Activated B cell treated with CpG ODN at 0.5 μM for 24 hours (primary cell): ENCODE measurements around the gene ATP11A. TPM values are rescaled to one million over a fixed set of nuclear protein-coding genes. Genes with fewer than 3 reads are reported as not detected.
"Not testable (repeated sequence)": the region's sequence is repeated elsewhere in the genome, so short reads cannot be mapped to it uniquely, and the experiment has no call there.

Experiments
- ATAC-seq: fragments of 200-7000 bp; cut with Tn5 transposase; one replicate; pipeline ENCODE4 v1.10.0; 2021; ENCODE audit warnings: low read depth, mild to moderate bottlenecking, moderate library complexity
- CTCF ChIA-PET: fragments of 350-600 bp; sonication (Branson Sonifier 250); formaldehyde crosslinking; loops from one replicate; lab custom pipeline; 2021; ENCODE audit warnings: antibody characterized with exemption; lab: Charles Lee
- POLR2A ChIA-PET: fragments of 350-600 bp; sonication (Branson Sonifier 250); formaldehyde crosslinking; loops from one replicate; lab custom pipeline; 2021; ENCODE audit warnings: antibody characterized with exemption; lab: Charles Lee
- DNase-seq: peaks from one replicate; pipeline ENCODE4 v3.0.0; 2022
- H3K27ac Mint-ChIP-seq: one replicate; pipeline ENCODE4 v1.8.0; 2020; ENCODE audit warnings: mixed read lengths
- H3K27me3 Mint-ChIP-seq: one replicate; pipeline ENCODE4 v1.8.0; 2021; ENCODE audit warnings: mixed read lengths
- H3K36me3 Mint-ChIP-seq: one replicate; pipeline ENCODE4 v1.8.0; 2021; ENCODE audit warnings: low read depth, mixed read lengths
- H3K4me1 Mint-ChIP-seq: one replicate; pipeline ENCODE4 v1.8.0; 2021; ENCODE audit warnings: mixed read lengths
- H3K4me3 Mint-ChIP-seq: one replicate; pipeline ENCODE4 v1.8.0; 2020; ENCODE audit warnings: mild to moderate bottlenecking, mixed read lengths
- H3K9me3 Mint-ChIP-seq: one replicate; pipeline ENCODE4 v1.8.0; 2020; ENCODE audit warnings: mixed read lengths
- CTCF ChIP-seq: fragments of 200-600 bp; IDR thresholded peaks from one replicate; pipeline ENCODE4 v1.8.0; 2022; ENCODE audit warnings: antibody characterized with exemption, mild to moderate bottlenecking
- intact Hi-C: fragments of 100-400 bp; cut with micrococcal nuclease; formaldehyde crosslinking; loops from one replicate; pipeline ENCODE4 v1.15.1; 2024
- total RNA-seq: library from RNA; stranded (reverse); gene quantifications from 2 replicates; pipeline ENCODE4 v1.2.3, GENCODE V29; 2022

Gene ATP11A
- total RNA-seq, 1 donor from 2014 or later, result 49.6 TPM

DNA sequence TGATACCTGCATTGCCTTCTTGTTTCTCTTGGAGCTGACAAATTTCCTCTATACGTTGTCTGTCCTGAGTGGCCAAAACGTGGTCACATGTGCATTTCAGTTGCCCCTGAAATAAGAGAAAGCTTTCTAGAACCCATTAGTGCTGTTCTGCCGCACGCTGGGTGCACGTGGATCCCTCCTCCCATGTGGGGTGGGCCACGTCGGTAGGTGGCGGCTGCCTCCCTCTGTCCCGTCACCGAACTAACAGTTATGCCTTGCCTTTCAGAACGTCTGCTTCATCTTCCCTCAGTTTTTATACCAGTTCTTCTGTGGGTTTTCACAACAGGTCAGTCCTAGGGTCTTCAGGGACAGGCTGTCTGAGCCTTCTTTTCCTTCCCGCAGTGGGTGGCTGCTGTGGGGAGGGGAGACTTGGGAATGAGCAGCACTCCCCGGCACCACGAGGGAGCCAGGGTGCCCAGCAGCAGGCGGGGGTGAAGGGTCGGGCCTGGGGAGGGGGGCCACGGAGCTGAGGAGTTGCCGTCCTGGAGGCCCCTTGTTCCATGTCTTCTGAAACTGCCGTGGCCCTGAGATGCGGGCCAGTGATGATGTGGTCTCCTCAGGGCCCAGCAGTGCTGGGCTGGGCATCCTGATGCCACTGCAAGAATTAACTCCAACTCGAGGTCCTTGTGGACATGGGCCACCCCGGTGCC is 169.4 kb downstream of the ATP11A start:
- Mint-ChIP-seq H3K4me1 (peaks cover 15% of the 10 kb centered on the region), H3K9me3 (no peaks in the 10 kb centered on the region), H3K27ac (no peak overlapping the region), H3K27me3 (no peaks in the 10 kb centered on the region), H3K36me3 (peaks cover 49% of the 10 kb centered on the region), H3K4me3 (no peak overlapping the region)
- no peak for ATAC-seq
- DNase-seq, result no peak
- CTCF ChIA-PET, result no interaction called here
- intact Hi-C loops, result no loop called here
- TF ChIP-seq CTCF, result no peak
- POLR2A ChIA-PET, result interaction anchor here (1.4 kb wide), 1 partner anchor 15 kb away, joined by 3 read pairs; no protein-coding TSS in a partner anchor

DNA sequence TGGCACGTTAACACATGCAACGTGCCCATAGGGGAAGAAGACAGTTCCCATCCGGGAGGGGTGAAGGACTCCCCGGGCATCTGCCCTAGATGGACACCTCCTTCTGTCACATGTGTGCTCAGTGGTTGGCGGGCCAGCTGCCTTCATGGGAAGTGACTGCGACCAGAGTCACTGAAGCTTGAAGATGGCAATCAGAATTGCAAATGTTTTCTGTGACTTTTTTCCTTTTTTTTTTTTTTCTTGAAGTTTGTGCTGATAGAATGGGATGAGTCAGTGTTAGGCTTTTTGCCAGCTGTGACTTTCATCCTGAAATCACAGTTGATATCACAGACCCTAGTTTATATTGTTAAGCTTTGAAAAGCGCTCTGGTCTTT is 170.0 kb downstream of the ATP11A start:
- peak; percentile 83 for ATAC-seq

DNA sequence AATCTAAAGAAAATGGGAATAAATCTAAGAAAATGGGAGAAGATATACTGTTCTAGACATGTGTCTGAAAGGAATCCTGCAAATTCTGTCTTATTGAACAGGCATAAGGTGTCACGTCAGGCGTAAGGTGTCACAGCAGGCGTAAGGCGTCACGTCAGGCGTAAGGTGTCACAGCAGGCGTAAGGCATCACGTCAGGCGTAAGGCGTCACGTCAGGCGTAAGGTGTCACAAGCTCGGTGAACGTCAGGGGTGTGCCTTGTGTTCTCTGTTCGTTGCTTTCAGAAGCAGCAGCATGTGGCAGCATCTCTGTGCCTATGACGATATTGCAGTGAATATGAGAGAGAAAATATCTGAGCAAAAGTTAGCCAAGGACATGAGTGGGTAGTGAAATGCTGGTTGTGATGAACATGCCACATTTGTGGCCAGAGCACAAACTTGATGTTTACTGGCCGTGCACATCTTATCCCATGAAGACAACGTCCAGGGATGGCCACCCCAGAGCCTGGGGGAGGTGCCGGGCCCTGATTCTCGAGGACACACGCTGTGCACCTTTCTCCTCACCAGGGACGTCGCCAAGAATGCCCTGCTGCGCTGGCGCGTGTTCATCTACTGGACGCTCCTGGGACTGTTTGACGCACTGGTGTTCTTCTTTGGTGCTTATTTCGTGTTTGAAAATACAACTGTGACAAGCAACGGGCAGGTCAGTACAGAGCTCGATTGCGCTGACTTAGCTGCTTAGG is 172.2 kb downstream of the ATP11A start:
- intact Hi-C loops, result no loop called here
- no peak for TF ChIP-seq CTCF
- H3K36me3 Mint-ChIP-seq, result peaks cover 30% of the 10 kb centered on the region
- no peak overlapping the region for H3K4me3 Mint-ChIP-seq
- CTCF ChIA-PET, result no interaction called here
- H3K27me3 Mint-ChIP-seq, result no peaks in the 10 kb centered on the region
- ATAC-seq (no peak), DNase-seq (no peak)
- POLR2A ChIA-PET, result no interaction called here
- H3K27ac Mint-ChIP-seq, result no peak overlapping the region
- peaks cover 15% of the 10 kb centered on the region for H3K4me1 Mint-ChIP-seq
- H3K9me3 Mint-ChIP-seq, result no peaks in the 10 kb centered on the region

More for the DNA sequence above, 170.0 kb downstream of the ATP11A start:
- Mint-ChIP-seq H3K27me3 (no peaks in the 10 kb centered on the region), H3K4me3 (no peak overlapping the region), H3K27ac (no peak overlapping the region), H3K36me3 (peaks cover 45% of the 10 kb centered on the region), H3K4me1 (peaks cover 15% of the 10 kb centered on the region), H3K9me3 (no peaks in the 10 kb centered on the region)
- DNase-seq, result no peak
- intact Hi-C loops, result no loop called here
- TF ChIP-seq CTCF, result no peak
- ChIA-PET POLR2A (interaction anchor here (1.4 kb wide), 1 partner anchor 14 kb away, joined by 3 read pairs; no protein-coding TSS in a partner anchor), CTCF (interaction anchor here (1.2 kb wide), 1 partner anchor 15 kb away, joined by 8 read pairs; no protein-coding TSS in a partner anchor)

DNA sequence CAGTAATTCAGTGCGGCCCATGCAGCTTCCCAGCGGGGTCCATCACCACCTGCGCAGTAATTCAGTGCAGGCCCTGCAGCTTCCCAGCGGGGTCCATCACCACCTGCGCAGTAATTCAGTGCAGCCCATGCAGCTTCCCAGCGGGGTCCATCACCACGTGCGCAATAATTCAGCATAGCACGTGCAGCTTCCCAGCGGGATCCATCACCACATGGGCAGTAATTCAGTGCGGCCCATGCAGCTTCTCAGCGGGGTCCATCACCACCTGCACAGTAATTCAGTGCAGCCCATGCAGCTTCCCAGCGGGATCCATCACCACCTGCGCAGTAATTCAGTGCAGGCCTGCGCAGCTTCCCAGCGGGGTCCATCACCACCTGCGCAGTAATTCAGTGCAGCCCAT is 173.5 kb downstream of the ATP11A start:
- H3K27ac Mint-ChIP-seq, CTCF ChIA-PET, ATAC-seq: not testable (repeated sequence)

DNA sequence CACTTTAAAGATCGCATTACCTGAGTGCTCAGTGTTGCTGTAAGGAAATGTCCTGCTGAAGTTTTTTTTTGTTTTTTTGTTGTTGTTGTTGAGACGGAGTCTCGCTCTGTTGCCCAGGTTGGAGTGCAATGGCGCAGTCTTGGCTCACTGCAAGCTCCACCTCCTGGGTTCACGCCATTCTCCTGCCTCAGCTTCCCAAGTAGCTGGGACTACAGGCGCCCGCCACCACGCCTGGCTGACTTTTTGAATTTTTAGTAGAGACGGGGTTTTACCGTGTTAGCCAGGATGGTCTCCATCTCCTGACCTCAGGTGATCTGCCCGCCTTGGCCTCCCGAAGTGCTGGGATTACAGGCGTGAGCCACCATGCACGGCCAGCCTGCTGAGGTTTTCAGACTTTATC is 175.6 kb downstream of the ATP11A start:
- H3K4me1 Mint-ChIP-seq, POLR2A ChIA-PET, intact Hi-C loops, ATAC-seq, H3K9me3 Mint-ChIP-seq, DNase-seq, H3K27me3 Mint-ChIP-seq, CTCF ChIA-PET, H3K27ac Mint-ChIP-seq, H3K4me3 Mint-ChIP-seq: not testable (repeated sequence)
- peaks cover 27% of the 10 kb centered on the region for H3K36me3 Mint-ChIP-seq

More for the DNA sequence above, 173.5 kb downstream of the ATP11A start:
- intact Hi-C loops, H3K4me3 Mint-ChIP-seq, H3K27me3 Mint-ChIP-seq, DNase-seq, H3K9me3 Mint-ChIP-seq: not testable (repeated sequence)
- Mint-ChIP-seq H3K4me1 (peaks cover 15% of the 10 kb centered on the region), H3K36me3 (peaks cover 30% of the 10 kb centered on the region)
- POLR2A ChIA-PET, result interaction anchor here (1.1 kb wide), 1 partner anchor 436 kb away, joined by 3 read pairs; no protein-coding TSS in a partner anchor

DNA sequence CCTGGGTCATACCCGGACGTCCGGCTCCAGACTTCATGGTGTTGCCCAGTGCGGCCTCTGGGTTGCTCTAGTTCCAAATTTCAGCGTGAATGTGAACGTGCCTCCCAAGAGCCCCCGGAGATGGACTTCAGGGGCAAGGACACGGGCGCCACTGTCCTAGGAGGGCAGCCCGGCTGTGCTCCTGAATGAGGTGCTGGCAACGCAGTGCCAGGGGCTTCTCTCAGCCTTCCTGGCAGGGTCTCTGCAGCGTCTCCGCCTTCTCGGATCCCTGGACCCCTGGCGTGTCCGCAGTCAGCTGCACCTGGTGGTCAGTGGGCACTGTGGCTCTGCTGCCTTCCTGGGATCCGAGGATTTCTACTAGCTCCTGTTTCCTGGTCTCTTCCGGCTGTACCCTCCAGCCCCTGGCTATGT is 177.5 kb downstream of the ATP11A start:
- Mint-ChIP-seq H3K27ac (no peak overlapping the region), H3K9me3 (no peaks in the 10 kb centered on the region), H3K27me3 (no peaks in the 10 kb centered on the region), H3K4me3 (no peak overlapping the region), H3K36me3 (peaks cover 15% of the 10 kb centered on the region), H3K4me1 (peaks cover 10% of the 10 kb centered on the region)
- DNase-seq (no peak), ATAC-seq (no peak)
- CTCF ChIA-PET, result no interaction called here
- POLR2A ChIA-PET, result no interaction called here
- intact Hi-C loops, result no loop called here
- no peak for TF ChIP-seq CTCF
